AG04450 (cell line): ENCODE results near the gene EVC. TPM values are rescaled to one million over a fixed set of nuclear protein-coding genes. Genes with fewer than 3 reads are reported as not detected.

Experiments used
- CTCF ChIA-PET: fragments of 300-600, 350-600 bp; formaldehyde crosslinking; extraction: SDS; loops from one replicate; lab custom pipeline; 2022; ENCODE audit warnings: antibody characterized with exemption, inconsistent platforms; lab: Charles Lee
- POLR2A ChIA-PET: fragments of 350-600 bp; formaldehyde crosslinking; extraction: SDS; loops from one replicate; lab custom pipeline; 2021; ENCODE audit warnings: antibody characterized with exemption, inconsistent platforms; lab: Yijun Ruan, JAX
- DNase-seq: peaks from one replicate; pipeline ENCODE4 v3.0.0-alpha.2; 2011; ENCODE audit warnings: low read depth, low spot score
- H3K27ac ChIP-seq: one replicate; pipeline ENCODE4 v1.5.1; 2012; ENCODE audit warnings: low read depth, low read length, control low read depth
- H3K27me3 ChIP-seq: one replicate; pipeline ENCODE4 v1.6.0; 2012; ENCODE audit warnings: low read length; ENCODE audit not compliant: control insufficient read depth, insufficient read depth
- H3K4me3 ChIP-seq: 2 replicates; pipeline ENCODE4 v1.5.1; 2011; ENCODE audit warnings: mild to moderate bottlenecking, low read depth, low read length, control low read depth
- H3K9me3 ChIP-seq: 2 replicates; pipeline ENCODE4 v1.5.1; 2012; ENCODE audit warnings: low read length; ENCODE audit not compliant: control insufficient read depth, insufficient read depth
- CTCF ChIP-seq: IDR thresholded peaks from 2 replicates; pipeline ENCODE4 v1.5.1; 2011; ENCODE audit warnings: low read depth, low read length, control low read depth, inconsistent platforms
- polyA plus RNA-seq: library from polyadenylated mRNA; depleted of rRNA; stranded (reverse); fragments of >200 nt; gene quantifications from 2 replicates; pipeline ENCODE4 v1.2.3, GENCODE V29; 2011

EVC gene
- polyA plus RNA-seq, 1 experiment: 11.5 TPM

- Histone ChIP-seq H3K4me3 (no peak overlapping the region), H3K27ac (no peak overlapping the region), H3K27me3 (no peaks in the 10 kb centered on the region), H3K9me3 (no peaks in the 10 kb centered on the region)
- ChIA-PET POLR2A (no interaction called here), CTCF (no interaction called here)
- DNase-seq: no peak
- TF ChIP-seq CTCF: no peak
These were observed 103.4 kb downstream of the EVC start for GRCh38 chr4:5814421-5814820.

DNA sequence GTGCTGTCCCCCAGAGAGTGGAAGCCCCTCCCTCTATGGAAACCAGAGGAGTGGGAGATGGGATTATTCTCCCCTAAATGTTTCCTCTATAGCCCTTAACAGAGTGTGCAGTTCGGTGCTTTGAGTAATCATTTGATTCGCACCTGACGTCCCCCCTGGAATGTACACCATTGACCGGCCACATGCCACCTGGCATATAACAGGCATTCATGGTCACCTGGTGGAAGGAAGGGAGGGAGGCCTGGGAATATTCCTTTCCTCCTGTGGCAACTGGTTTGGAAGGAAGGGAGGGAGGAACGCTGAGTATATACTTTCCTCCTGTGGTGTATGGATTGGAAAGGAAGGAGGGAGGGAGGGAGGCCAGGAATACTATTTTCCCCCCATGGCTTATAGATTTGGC lies 104.6 kb downstream of the EVC start:
- Histone ChIP-seq H3K9me3 (no peaks in the 10 kb centered on the region), H3K4me3 (no peak overlapping the region), H3K27ac (no peak overlapping the region), H3K27me3 (no peaks in the 10 kb centered on the region)
- POLR2A ChIA-PET: no interaction called here
- CTCF ChIA-PET: interaction anchor here (0.6 to 0.8 kb wide), 2 partner anchors 8 to 764 kb away, joined by 3 read pairs; partner anchors contain the start of gene STK32B
- TF ChIP-seq CTCF: no peak
- no peak for DNase-seq

DNA sequence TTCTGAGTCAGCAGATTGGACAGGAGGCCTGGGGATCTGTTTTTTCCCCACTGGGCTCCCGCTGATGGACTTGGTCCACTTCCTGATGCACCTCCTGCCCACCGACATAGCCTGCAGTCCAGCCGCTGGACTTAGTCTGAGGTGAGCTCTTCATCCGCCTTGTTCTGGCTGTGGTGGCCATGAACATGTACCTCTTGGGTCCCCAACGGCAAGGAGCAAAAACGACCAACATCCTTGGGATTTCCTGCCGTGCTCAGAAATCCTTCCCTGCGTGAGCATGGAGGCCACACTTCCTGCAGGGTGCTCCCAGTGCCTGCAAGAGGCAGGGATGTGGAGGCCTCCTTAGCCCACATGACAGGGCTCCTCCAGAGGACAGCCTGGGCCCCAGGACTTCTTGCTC lies 105.1 kb downstream of the EVC start:
- TF ChIP-seq CTCF: no peak

GRCh38 chr4:5816851-5817375 lies 105.9 kb downstream of the EVC start:
- CTCF ChIA-PET: no interaction called here
- H3K27ac ChIP-seq: no peak overlapping the region
- POLR2A ChIA-PET: no interaction called here

More for the DNA sequence above, 105.1 kb downstream of the EVC start:
- no peak for DNase-seq
- H3K27me3 ChIP-seq: no peaks in the 10 kb centered on the region
- POLR2A ChIA-PET: no interaction called here
- CTCF ChIA-PET: no interaction called here
- no peak overlapping the region for H3K4me3 ChIP-seq
- no peak overlapping the region for H3K27ac ChIP-seq
- no peaks in the 10 kb centered on the region for H3K9me3 ChIP-seq

More at GRCh38 chr4:5816851-5817375, 105.9 kb downstream of the EVC start:
- DNase-seq: no peak
- Histone ChIP-seq H3K9me3 (no peaks in the 10 kb centered on the region), H3K27me3 (no peaks in the 10 kb centered on the region), H3K4me3 (no peak overlapping the region)
- TF ChIP-seq CTCF: no peak
